Sigmoid colon (tissue), 4 donors: ENCODE data around the gene CCDC194.

Experiments used
- EP300 ChIP-seq, 4 donors: sonication (generic); formaldehyde crosslinking; IDR thresholded peaks; one replicate each; pipeline ENCODE4 v1.6.1; 2017; ENCODE audit warnings: antibody characterized with exemption in 4 of 4
- POLR2A ChIP-seq, 2 donors: fragments of 450-650 bp; IDR thresholded peaks; one replicate each; pipeline ENCODE4 v1.6.1; 2016; ENCODE audit warnings: antibody characterized with exemption in 2 of 2, mild to moderate bottlenecking in 2 of 2, moderate library complexity in 2 of 2
- POLR2AphosphoS5 ChIP-seq, 4 donors: sonication (generic); formaldehyde crosslinking; IDR thresholded peaks; one replicate each; pipeline ENCODE4 v1.6.1; 2017; ENCODE audit warnings: antibody characterized with exemption in 4 of 4
- TF ChIP-seq, protein P1 (sequence below), 4 experiments: fragments of 450-650 bp in 3 of 4; fragments of 200-600 bp in 1 of 4; IDR thresholded peaks; one replicate each; pipeline ENCODE4 v1.5.1; 2016 to 2019; ENCODE audit warnings: antibody characterized with exemption in 4 of 4, mild to moderate bottlenecking in 3 of 4, moderate library complexity in 2 of 4

DNA sequence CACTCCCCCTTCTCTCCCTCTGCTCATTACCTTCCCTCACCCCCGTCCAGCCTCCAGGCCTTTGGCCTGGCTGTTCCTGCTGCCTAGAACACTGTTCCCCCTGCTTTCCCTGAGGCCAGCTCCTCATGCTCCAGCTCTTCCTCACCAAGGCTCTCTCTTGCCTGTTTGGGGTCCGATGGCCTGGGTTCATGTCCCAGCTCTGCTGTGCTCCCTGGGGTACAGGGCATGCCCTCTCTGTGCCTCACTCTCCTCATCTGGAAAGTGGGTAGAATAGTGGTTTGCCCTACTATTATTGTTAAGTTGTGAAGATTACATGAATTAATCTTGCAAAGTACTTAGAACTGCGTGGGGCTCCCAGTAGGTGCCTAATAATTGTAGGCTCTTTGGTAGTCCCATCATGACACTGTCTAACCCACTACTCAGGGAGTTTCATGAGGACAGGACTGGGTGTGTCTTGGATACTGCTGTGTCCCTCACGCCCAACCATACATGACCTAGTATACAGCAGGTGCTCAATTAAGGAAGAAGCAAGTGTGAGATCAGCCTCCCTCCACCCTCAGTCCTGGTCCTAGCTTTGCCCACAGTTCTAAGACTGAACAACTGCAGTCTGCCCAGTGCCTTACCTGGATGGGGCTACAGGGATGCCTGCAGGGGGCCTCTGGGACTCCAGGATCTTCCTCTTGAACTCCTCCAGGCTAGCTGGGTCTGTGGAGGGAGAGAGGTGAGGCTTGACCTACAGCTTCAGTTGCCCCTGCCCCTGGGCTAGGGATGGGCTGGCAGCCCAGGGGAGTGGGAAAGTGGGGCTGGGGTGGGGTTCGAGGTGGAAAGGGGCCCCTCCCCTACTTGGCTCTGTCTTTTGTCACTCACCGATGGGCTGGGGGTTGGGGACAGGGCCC is 33.8 kb downstream of the CCDC194 start:
- TF ChIP-seq POLR2A (IDR thresholded peaks at IDR 0.05) (no peak), EP300 (IDR thresholded peaks at IDR 0.05) (no peak), POLR2AphosphoS5 (IDR thresholded peaks at IDR 0.05) (no peak)
- TF ChIP-seq, protein P1, sequence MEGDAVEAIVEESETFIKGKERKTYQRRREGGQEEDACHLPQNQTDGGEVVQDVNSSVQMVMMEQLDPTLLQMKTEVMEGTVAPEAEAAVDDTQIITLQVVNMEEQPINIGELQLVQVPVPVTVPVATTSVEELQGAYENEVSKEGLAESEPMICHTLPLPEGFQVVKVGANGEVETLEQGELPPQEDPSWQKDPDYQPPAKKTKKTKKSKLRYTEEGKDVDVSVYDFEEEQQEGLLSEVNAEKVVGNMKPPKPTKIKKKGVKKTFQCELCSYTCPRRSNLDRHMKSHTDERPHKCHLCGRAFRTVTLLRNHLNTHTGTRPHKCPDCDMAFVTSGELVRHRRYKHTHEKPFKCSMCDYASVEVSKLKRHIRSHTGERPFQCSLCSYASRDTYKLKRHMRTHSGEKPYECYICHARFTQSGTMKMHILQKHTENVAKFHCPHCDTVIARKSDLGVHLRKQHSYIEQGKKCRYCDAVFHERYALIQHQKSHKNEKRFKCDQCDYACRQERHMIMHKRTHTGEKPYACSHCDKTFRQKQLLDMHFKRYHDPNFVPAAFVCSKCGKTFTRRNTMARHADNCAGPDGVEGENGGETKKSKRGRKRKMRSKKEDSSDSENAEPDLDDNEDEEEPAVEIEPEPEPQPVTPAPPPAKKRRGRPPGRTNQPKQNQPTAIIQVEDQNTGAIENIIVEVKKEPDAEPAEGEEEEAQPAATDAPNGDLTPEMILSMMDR (IDR thresholded peaks at IDR 0.05), result no peak
